ENCODE results near the gene OR5B3.
"Not testable (repeated sequence)": the region's sequence is repeated elsewhere in the genome, so short reads cannot be mapped to it uniquely, and the experiment has no call there.

The OR5B3 gene

GRCh38 chr11:58428021-58428420 is 21.3 kb upstream of the OR5B3 start, which contains the start of gene OR5B2:
Gene OR5B2 (minus strand): TSS chr11:58428121. CDS start chr11:58423261, 4,860 bp downstream.
- no peaks in the 10 kb centered on the region for H3F3A ChIP-seq (ENCODE audit: insufficient read depth, low read length)
- H3K4me2 ChIP-seq (ENCODE audit: low read length), result no peak within 1 kb of the TSS
- H3K36me3 ChIP-seq (ENCODE audit: insufficient read depth, low read length), result no peaks in the 10 kb centered on the region
- H3K27ac ChIP-seq (ENCODE audit: low read depth, low read length, poor library complexity, severe bottlenecking), result no peak within 1 kb of the TSS
- no peaks in the 10 kb centered on the region for H3K79me2 ChIP-seq (ENCODE audit: insufficient read depth, low read length)
- H3K27me3 ChIP-seq (ENCODE audit: insufficient read depth, low read length), result no peaks in the 10 kb centered on the region
- no peaks in the 10 kb centered on the region for H3K9me3 ChIP-seq (ENCODE audit: low read length)
- H3K4me3 ChIP-seq (ENCODE audit: low read depth, low read length, poor library complexity, severe bottlenecking), result no peak within 1 kb of the TSS
- H4K20me1 ChIP-seq (ENCODE audit: insufficient read depth, low read length), result no peaks in the 10 kb centered on the region
- no peaks in the 10 kb centered on the region for H3K9me2 ChIP-seq (ENCODE audit: low read depth, low read length)
- TF ChIP-seq EZH2 (IDR thresholded peaks at IDR 0.05; ENCODE audit: borderline replicate concordance, low read length) (no peak), CTCF (IDR thresholded peaks at IDR 0.05; ENCODE audit: low read length) (no peak)
- no peak within 1 kb of the TSS for H3K9ac ChIP-seq (ENCODE audit: low read length)
- no peak within 1 kb of the TSS for H2AFZ ChIP-seq (ENCODE audit: low read length)
- H3K4me1 ChIP-seq (ENCODE audit: insufficient read depth, low read length, severe bottlenecking), result no peaks in the 10 kb centered on the region

- H3K36me3 ChIP-seq (ENCODE audit: insufficient read depth, low read length); H3K4me3 ChIP-seq (ENCODE audit: low read depth, low read length, poor library complexity, severe bottlenecking); H3K4me1 ChIP-seq (ENCODE audit: insufficient read depth, low read length, severe bottlenecking): not testable (repeated sequence)
Measured at GRCh38 chr11:58399622-58400021, 7.1 kb downstream of the OR5B3 start.

DNA sequence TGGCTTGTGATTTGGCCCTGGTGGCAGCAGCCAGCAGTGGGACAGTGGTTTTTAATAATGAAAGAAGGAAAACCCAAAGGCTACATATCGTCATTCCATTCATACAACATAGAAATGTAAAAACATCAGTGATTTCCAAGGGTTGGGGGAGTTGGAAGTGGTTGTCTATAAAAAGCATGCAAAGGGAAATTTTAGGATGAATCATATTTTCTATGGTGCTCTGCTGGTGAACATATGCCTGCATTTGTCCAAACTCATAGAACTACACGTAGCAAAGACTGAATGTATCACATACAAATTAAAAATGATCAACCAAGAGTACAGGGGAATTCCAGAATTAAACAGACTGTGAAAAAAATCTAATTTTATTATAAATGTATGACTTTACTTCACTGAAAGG is 11.1 kb downstream of the OR5B3 start:
- no peak overlapping the region for H3K9ac ChIP-seq (ENCODE audit: low read length)
- H3K79me2 ChIP-seq (ENCODE audit: insufficient read depth, low read length), result no peaks in the 10 kb centered on the region
- H3K4me3 ChIP-seq (ENCODE audit: low read depth, low read length, poor library complexity, severe bottlenecking), result no peak overlapping the region
- H3K36me3 ChIP-seq (ENCODE audit: insufficient read depth, low read length), result no peaks in the 10 kb centered on the region
- H3K9me3 ChIP-seq (ENCODE audit: low read length), result no peaks in the 10 kb centered on the region
- H3F3A ChIP-seq (ENCODE audit: insufficient read depth, low read length), result no peaks in the 10 kb centered on the region
- no peaks in the 10 kb centered on the region for H3K9me2 ChIP-seq (ENCODE audit: low read depth, low read length)
- H3K27ac ChIP-seq (ENCODE audit: low read depth, low read length, poor library complexity, severe bottlenecking), result no peak overlapping the region
- no peaks in the 10 kb centered on the region for H4K20me1 ChIP-seq (ENCODE audit: insufficient read depth, low read length)
- no peak overlapping the region for H2AFZ ChIP-seq (ENCODE audit: low read length)
- no peak for TF ChIP-seq EZH2 (IDR thresholded peaks at IDR 0.05; ENCODE audit: borderline replicate concordance, low read length)
- TF ChIP-seq CTCF (IDR thresholded peaks at IDR 0.05; ENCODE audit: low read length), result no peak
- H3K4me2 ChIP-seq (ENCODE audit: low read length), result no peak overlapping the region
- H3K27me3 ChIP-seq (ENCODE audit: insufficient read depth, low read length), result no peaks in the 10 kb centered on the region
- H3K4me1 ChIP-seq (ENCODE audit: insufficient read depth, low read length, severe bottlenecking), result no peaks in the 10 kb centered on the region

More at GRCh38 chr11:58399622-58400021, 7.1 kb downstream of the OR5B3 start:
- not testable (repeated sequence) for H3K27me3 ChIP-seq (ENCODE audit: insufficient read depth, low read length); H3K79me2 ChIP-seq (ENCODE audit: insufficient read depth, low read length); H3K27ac ChIP-seq (ENCODE audit: low read depth, low read length, poor library complexity, severe bottlenecking); H3K4me2 ChIP-seq (ENCODE audit: low read length); H3K9me3 ChIP-seq (ENCODE audit: low read length); H3F3A ChIP-seq (ENCODE audit: insufficient read depth, low read length); H3K9me2 ChIP-seq (ENCODE audit: low read depth, low read length); H3K9ac ChIP-seq (ENCODE audit: low read length); H2AFZ ChIP-seq (ENCODE audit: low read length); H4K20me1 ChIP-seq (ENCODE audit: insufficient read depth, low read length)

DNA sequence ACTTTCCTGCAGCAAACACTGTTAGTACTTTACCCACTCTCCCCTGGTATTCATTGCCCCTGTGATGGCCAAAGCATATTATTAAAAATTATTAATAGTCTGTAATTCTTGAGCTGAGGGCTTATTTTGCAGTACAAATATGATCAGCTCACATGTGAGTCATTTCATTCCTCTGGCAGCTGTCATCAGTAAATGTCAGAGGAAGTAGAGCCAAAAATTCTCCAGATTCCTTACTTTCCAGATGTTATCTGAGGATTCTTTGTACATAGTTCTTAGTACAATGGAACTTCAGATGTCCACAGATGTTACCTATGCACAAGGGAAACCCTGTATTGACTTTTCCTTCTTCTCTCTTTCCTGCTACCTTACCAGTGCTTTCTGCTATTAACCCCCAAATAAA is 12.5 kb downstream of the OR5B3 start:
- no peak overlapping the region for H2AFZ ChIP-seq (ENCODE audit: low read length)
- H4K20me1 ChIP-seq (ENCODE audit: insufficient read depth, low read length), result no peaks in the 10 kb centered on the region
- no peak overlapping the region for H3K27ac ChIP-seq (ENCODE audit: low read depth, low read length, poor library complexity, severe bottlenecking)
- H3F3A ChIP-seq (ENCODE audit: insufficient read depth, low read length), result no peaks in the 10 kb centered on the region
- no peaks in the 10 kb centered on the region for H3K4me1 ChIP-seq (ENCODE audit: insufficient read depth, low read length, severe bottlenecking)
- H3K9ac ChIP-seq (ENCODE audit: low read length), result no peak overlapping the region
- TF ChIP-seq EZH2 (IDR thresholded peaks at IDR 0.05; ENCODE audit: borderline replicate concordance, low read length) (no peak), CTCF (IDR thresholded peaks at IDR 0.05; ENCODE audit: low read length) (no peak)
- H3K9me3 ChIP-seq (ENCODE audit: low read length), result no peaks in the 10 kb centered on the region
- H3K36me3 ChIP-seq (ENCODE audit: insufficient read depth, low read length), result no peaks in the 10 kb centered on the region
- no peaks in the 10 kb centered on the region for H3K27me3 ChIP-seq (ENCODE audit: insufficient read depth, low read length)
- H3K4me3 ChIP-seq (ENCODE audit: low read depth, low read length, poor library complexity, severe bottlenecking), result no peak overlapping the region
- no peaks in the 10 kb centered on the region for H3K9me2 ChIP-seq (ENCODE audit: low read depth, low read length)
- H3K4me2 ChIP-seq (ENCODE audit: low read length), result no peak overlapping the region
- no peaks in the 10 kb centered on the region for H3K79me2 ChIP-seq (ENCODE audit: insufficient read depth, low read length)
